Measurements from ENCODE around the gene MORN1.

MORN1 gene

GRCh38 chr1:2408859-2409276, 17.5 kb upstream of the MORN1 start:
- H4K20me1 ChIP-seq (ENCODE audit: insufficient read depth, low read length) = no peaks in the 10 kb centered on the region
- H3K9me2 ChIP-seq (replicated peaks; ENCODE audit: insufficient read depth, low read length) = no peaks in the 10 kb centered on the region
- no peak overlapping the region for H3K27ac ChIP-seq (ENCODE audit: low read length)
- no peaks in the 10 kb centered on the region for H3K36me3 ChIP-seq (replicated peaks; ENCODE audit: insufficient read depth, low read length)
- H3K79me2 ChIP-seq (ENCODE audit: low read length) = peaks cover 7% of the 10 kb centered on the region
- no peaks in the 10 kb centered on the region for H3K27me3 ChIP-seq (replicated peaks; ENCODE audit: insufficient read depth, low read length)
- H3F3A ChIP-seq (ENCODE audit: insufficient read depth, low read length) = peaks cover 15% of the 10 kb centered on the region
- no peak overlapping the region for H3K4me3 ChIP-seq (ENCODE audit: low read length)
- no peak for DNase-seq
- no peak overlapping the region for H3K9ac ChIP-seq (ENCODE audit: low read length)
- no peaks in the 10 kb centered on the region for H3K9me3 ChIP-seq (replicated peaks; ENCODE audit: insufficient read depth, low read length)
- H2AFZ ChIP-seq (ENCODE audit: low read length) = no peak overlapping the region
- H3K4me1 ChIP-seq (ENCODE audit: low read length) = peaks cover 5% of the 10 kb centered on the region
- no peak for TF ChIP-seq EZH2 (optimal IDR thresholded peaks at IDR 0.05; ENCODE audit: low read depth, low read length)
- TF ChIP-seq CTCF (IDR thresholded peaks at IDR 0.05; ENCODE audit: low read length) = no peak
- no peak for TF ChIP-seq EZH2phosphoT487 (IDR thresholded peaks at IDR 0.05; ENCODE audit: low read length)
- H3K4me2 ChIP-seq (ENCODE audit: low read depth, low read length) = no peak overlapping the region

DNA sequence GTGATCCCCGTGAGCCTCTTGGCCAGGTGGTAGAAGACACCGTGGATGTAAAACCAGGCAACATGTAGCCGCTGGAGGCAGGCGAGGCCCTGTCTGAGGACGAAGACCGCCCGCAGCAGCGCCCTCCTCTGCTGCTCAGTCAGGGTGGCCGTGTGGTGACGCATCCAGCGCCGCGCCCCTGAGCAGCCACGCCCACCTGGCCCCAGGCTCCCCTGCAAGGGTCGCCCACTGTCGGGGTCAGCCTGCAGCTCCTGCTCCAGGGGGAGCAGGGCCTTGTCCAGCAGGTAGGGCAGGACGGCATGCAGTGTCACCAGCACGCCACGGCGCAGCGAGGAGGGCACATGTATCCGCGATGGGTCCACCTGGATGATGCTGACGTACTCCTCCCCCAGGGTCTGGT, 17.1 kb upstream of the MORN1 start:
- no peaks in the 10 kb centered on the region for H3K27me3 ChIP-seq (replicated peaks; ENCODE audit: insufficient read depth, low read length)
- H3K79me2 ChIP-seq (ENCODE audit: low read length) = peaks cover 7% of the 10 kb centered on the region
- no peaks in the 10 kb centered on the region for H3K9me2 ChIP-seq (replicated peaks; ENCODE audit: insufficient read depth, low read length)
- H3K4me2 ChIP-seq (ENCODE audit: low read depth, low read length) = no peak overlapping the region
- no peak overlapping the region for H3K27ac ChIP-seq (ENCODE audit: low read length)
- TF ChIP-seq EZH2phosphoT487 (IDR thresholded peaks at IDR 0.05; ENCODE audit: low read length) (no peak), CTCF (IDR thresholded peaks at IDR 0.05; ENCODE audit: low read length) (no peak), EZH2 (optimal IDR thresholded peaks at IDR 0.05; ENCODE audit: low read depth, low read length) (no peak)
- no peak for DNase-seq
- H3K4me3 ChIP-seq (ENCODE audit: low read length) = no peak overlapping the region
- no peaks in the 10 kb centered on the region for H3K36me3 ChIP-seq (replicated peaks; ENCODE audit: insufficient read depth, low read length)
- H4K20me1 ChIP-seq (ENCODE audit: insufficient read depth, low read length) = no peaks in the 10 kb centered on the region
- peaks cover under 1% of the 10 kb centered on the region; the same call in 1 of the 2 replicates for H3K4me1 ChIP-seq (ENCODE audit: low read length)
- H3F3A ChIP-seq (ENCODE audit: insufficient read depth, low read length) = peaks cover 11% of the 10 kb centered on the region
- no peak overlapping the region for H2AFZ ChIP-seq (ENCODE audit: low read length)
- no peaks in the 10 kb centered on the region for H3K9me3 ChIP-seq (replicated peaks; ENCODE audit: insufficient read depth, low read length)
- H3K9ac ChIP-seq (ENCODE audit: low read length) = no peak overlapping the region

GRCh38 chr1:2407991-2408275, 16.6 kb upstream of the MORN1 start:
- TF ChIP-seq EZH2 (optimal IDR thresholded peaks at IDR 0.05; ENCODE audit: low read depth, low read length) (no peak), CTCF (IDR thresholded peaks at IDR 0.05; ENCODE audit: low read length) (no peak), EZH2phosphoT487 (IDR thresholded peaks at IDR 0.05; ENCODE audit: low read length) (no peak)
- Histone ChIP-seq H3K27me3 (replicated peaks; ENCODE audit: insufficient read depth, low read length) (no peaks in the 10 kb centered on the region), H3K36me3 (replicated peaks; ENCODE audit: insufficient read depth, low read length) (no peaks in the 10 kb centered on the region), H3K9me3 (replicated peaks; ENCODE audit: insufficient read depth, low read length) (no peaks in the 10 kb centered on the region), H3K4me1 (ENCODE audit: low read length) (no peaks in the 10 kb centered on the region), H3K4me2 (ENCODE audit: low read depth, low read length) (no peak overlapping the region), H4K20me1 (ENCODE audit: insufficient read depth, low read length) (no peaks in the 10 kb centered on the region), H3K27ac (ENCODE audit: low read length) (no peak overlapping the region), H3K79me2 (ENCODE audit: low read length) (peaks cover 7% of the 10 kb centered on the region), H3F3A (ENCODE audit: insufficient read depth, low read length) (peaks cover 7% of the 10 kb centered on the region; the same call in 1 of the 2 replicates), H3K9me2 (replicated peaks; ENCODE audit: insufficient read depth, low read length) (no peaks in the 10 kb centered on the region), H2AFZ (ENCODE audit: low read length) (no peak overlapping the region), H3K9ac (ENCODE audit: low read length) (no peak overlapping the region), H3K4me3 (ENCODE audit: low read length) (no peak overlapping the region)
- no peak for DNase-seq

All from MM.1S (cell line).